Activated naive CD8-positive, alpha-beta T cell treated with anti-CD3 and anti-CD28 coated beads, Interleukin-2, amount 50 U/mL, for 24 hours (primary cell): ENCODE results near the gene METTL26.

Source experiments
- ATAC-seq: fragments of 150-1000 bp; cut with Tn5 transposase; one replicate; pipeline ENCODE4 v1.10.0; 2021
- DNase-seq: peaks from one replicate; pipeline ENCODE4 v3.0.0; 2021
- H3K27ac Mint-ChIP-seq: one replicate; pipeline ENCODE4 v1.8.0; 2021; ENCODE audit warnings: mild to moderate bottlenecking, mixed read lengths
- H3K27me3 Mint-ChIP-seq: one replicate; pipeline ENCODE4 v1.8.0; 2021; ENCODE audit warnings: mixed read lengths
- H3K36me3 Mint-ChIP-seq: one replicate; pipeline ENCODE4 v1.8.0; 2021; ENCODE audit warnings: low read depth, mixed read lengths
- H3K4me1 Mint-ChIP-seq: one replicate; pipeline ENCODE4 v1.8.0; 2021; ENCODE audit warnings: mixed read lengths
- H3K4me3 Mint-ChIP-seq: one replicate; pipeline ENCODE4 v1.8.0; 2021; ENCODE audit warnings: mild to moderate bottlenecking, moderate library complexity, mixed read lengths
- H3K9me3 Mint-ChIP-seq: one replicate; pipeline ENCODE4 v1.8.0; 2021; ENCODE audit warnings: mixed read lengths

The METTL26 gene

DNA sequence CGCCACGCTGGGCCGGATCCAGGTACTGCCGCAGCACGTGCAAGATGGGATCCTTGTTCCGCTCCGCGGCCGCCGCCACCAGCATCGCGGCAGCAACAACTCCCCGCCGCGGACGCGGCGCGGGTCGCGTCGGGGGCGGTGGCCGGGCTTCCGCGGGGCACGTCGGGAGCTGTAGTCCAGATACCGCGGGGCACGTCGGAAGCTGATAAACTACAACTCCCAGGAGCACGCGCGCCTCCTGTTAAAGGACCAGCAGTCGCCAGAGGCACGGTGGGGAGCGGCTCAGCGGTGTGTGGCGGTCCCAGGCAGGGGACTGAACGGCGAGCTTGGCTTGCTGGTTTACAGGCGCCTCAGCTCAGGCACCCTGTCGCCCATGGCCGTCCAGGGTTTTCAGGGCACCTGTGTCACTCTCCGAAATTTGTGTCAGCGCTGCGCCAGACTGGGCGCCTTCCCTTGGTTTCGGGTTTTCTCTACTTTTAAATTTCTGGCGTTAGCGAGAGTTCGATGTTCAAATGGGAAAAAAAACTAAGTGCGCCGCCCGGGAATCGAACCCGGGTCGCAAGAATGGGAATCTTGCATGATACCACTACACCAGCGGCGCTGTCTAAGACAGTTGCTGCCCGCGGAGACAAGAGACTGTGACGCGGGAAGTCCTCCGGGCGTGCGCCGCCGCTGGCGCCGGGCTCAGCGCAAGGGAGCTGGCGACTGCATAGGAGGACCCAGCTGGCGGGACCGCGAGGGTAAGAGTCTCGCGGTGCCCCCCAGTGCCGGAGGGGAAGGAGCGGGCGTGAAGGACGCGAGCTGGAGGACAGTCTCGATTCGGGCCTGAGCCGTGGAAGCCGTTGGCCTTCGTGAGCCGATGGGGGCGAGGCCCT, at the start of gene METTL26:
Gene METTL26, minus strand, starts transcription at position 100 of the 875 bp plus-strand sequence. Its CDS starts 15 bp downstream, at position 85.
- peak within 1 kb of the TSS; percentile 98 for H3K27ac Mint-ChIP-seq
- peak; percentile 88 for ATAC-seq

DNA sequence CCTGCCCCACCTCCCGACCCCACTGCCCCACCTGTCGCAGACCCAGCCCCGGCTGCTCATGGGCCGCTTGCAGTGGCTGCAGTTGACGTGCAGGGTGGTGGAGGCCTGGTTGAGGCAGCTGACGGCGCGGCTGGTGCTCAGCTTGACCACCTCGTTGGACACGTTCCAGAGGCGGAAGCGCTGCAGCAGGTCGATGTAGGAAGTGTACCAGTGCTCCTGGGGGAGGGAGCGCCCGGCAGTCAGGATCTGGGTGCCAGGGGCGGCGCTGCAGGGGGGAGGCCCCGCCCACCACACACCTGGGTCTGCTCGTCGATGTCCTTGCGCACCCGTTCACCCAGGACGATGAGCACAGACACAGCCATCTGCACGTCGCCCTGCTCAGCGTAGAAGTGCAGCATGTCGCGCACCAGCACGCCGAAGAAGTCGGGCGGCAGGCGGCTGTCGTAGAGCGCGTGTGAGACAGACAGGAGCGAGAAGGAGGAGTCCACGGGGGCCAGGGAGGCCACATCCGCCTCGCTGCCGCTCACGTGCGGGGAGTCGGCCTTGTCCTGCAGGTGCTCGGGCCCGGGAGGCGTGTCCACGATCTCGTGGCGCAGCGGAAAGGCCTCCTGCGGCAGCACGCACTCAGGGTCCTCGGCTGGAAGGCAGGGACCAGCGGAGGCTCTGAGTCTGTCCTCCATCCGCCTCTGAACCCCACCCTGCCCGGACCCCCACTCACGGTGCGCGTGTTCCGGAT, 49.0 kb upstream of the METTL26 start:
- ATAC-seq = no peak
- Mint-ChIP-seq H3K36me3 (peaks cover 20% of the 10 kb centered on the region), H3K27ac (no peak overlapping the region), H3K4me3 (no peak overlapping the region), H3K27me3 (no peaks in the 10 kb centered on the region), H3K4me1 (peaks cover 41% of the 10 kb centered on the region), H3K9me3 (no peaks in the 10 kb centered on the region)
- no peak for DNase-seq

More for the DNA sequence above, at the start of gene METTL26:
- H3K9me3 Mint-ChIP-seq = no peaks in the 10 kb centered on the region
- peaks cover 3% of the 10 kb centered on the region for H3K27me3 Mint-ChIP-seq
- peak; percentile 92 for DNase-seq
- H3K4me1 Mint-ChIP-seq = peaks cover 12% of the 10 kb centered on the region
- peaks cover 4% of the 10 kb centered on the region for H3K36me3 Mint-ChIP-seq
- peak within 1 kb of the TSS; percentile 87 for H3K4me3 Mint-ChIP-seq

DNA sequence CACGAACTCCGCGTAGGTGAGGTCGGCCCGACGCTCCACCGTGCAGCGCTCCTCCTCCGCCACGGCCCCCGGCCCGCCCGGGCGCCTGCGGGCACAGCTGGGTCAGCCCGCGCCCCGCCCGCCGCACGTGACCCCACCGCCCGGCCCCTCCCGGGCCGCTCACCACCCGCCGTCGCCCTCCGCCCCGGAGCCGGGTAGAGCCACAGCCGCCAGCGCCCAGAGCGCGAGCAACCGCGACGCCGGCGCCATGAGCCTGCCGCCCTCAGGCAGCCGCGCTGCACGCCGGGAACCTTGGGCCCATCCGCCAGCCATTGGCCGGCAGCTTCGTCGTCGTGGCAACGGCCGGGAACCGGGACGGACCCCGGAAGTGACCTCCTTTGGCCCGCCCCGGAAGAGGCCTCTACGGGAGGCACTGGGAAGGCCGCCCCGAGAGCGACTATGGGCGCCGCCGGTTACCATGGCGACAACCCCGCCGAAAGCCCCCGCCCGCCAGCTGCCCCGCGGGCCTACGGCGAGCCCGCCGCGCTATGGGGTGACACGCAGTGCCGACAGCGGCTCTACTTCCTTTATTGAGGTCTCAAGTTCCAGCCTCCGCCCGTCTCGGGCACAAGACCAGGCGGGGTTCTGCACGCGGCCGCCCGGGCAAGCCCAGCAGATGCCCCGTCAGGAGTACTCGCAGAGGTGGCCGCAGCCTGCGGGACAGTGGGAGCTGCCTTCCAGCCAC, 48.1 kb upstream of the METTL26 start, which contains the start of gene JMJD8:
Gene JMJD8, minus strand, starts transcription at position 264 of the 724 bp plus-strand sequence. Its CDS starts 15 bp downstream, at position 249.
- Mint-ChIP-seq H3K36me3 (peaks cover 20% of the 10 kb centered on the region), H3K27me3 (no peaks in the 10 kb centered on the region), H3K4me3 (peak within 1 kb of the TSS; percentile 82), H3K27ac (peak within 1 kb of the TSS; percentile 54), H3K4me1 (peaks cover 41% of the 10 kb centered on the region), H3K9me3 (no peaks in the 10 kb centered on the region)
- DNase-seq = peak; percentile 99
- peak; percentile 83 for ATAC-seq

DNA sequence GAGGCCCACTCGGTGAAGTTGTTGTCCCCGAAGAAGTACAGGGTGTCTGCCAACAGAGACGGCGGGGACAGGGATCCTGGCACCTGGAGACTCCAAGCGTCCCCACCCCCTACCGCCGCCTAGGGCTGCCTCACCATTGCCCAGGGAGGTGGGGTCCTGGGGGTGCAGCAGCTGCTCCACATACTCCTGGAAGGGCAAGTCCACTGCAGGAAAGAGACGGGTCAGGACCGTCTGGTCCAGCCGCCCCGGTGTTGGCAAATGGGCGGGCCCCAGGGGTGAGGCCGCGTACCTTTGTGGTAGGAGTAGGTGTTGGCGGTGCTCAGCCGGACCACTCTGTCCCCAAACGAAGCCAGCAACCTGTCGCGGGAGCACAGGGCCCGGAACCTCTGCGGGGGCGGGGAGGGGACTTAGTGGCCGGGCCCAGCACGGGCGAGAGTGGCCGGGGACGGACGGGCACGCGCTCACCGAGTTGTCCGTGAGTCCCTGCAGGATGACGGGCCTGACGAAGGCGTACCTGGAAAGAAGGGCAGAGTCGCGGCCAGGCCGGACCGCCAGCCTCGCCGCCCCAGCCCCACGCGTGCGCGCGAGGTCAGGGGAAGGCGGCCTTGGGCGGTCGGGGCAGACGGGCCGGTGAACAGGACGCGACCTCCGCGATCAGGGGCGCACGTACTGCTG, 47.4 kb upstream of the METTL26 start:
- DNase-seq (peak; percentile 31), ATAC-seq (no peak)
- Mint-ChIP-seq H3K36me3 (peaks cover 20% of the 10 kb centered on the region), H3K4me3 (peak overlapping the region; percentile 82), H3K4me1 (peaks cover 36% of the 10 kb centered on the region), H3K27ac (peak overlapping the region; percentile 54), H3K27me3 (no peaks in the 10 kb centered on the region), H3K9me3 (no peaks in the 10 kb centered on the region)

DNA sequence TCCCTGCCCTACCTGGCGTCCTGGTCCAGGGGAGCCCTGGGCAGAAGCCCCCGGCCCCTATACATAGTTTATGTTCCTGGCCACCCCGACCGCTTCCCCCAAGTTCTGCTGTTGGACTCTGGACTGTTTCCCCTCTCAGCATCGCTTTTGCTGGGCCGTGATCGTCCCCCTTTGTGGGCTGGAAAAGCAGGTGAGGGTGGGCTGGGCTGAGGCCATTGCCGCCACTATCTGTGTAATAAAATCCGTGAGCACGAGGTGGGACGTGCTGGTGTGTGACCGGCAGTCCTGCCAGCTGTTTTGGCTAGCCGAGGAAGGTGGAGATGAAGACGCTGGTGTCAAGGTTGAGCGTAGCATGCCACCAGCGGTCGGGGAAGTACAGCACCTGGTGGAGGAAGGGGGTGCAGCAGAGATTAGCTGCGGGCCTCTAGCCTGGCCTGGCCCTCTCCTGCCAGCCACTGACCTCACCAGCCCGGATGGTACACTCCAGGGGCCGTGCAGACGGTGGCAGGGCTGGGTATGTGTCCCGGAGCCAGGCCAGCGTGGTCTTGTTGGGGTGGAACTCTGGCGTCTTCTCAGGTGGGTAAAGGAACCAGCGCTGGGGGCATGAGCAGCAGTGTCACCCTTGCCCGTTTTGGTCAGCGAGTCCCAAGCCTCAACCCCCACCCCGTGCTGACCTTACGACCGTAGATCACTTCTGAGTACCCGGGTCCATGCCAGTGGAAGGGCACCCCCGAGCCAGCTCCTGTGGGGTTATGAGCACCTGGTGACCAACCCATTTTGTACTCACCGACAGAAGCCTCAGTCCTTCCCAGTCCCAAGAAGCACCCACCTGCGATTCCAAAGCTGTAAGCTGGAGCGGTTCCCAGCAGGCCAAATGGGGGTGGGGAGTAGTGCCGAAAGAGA, 46.6 kb upstream of the METTL26 start:
- peaks cover 20% of the 10 kb centered on the region for H3K36me3 Mint-ChIP-seq
- no peak for ATAC-seq
- no peak for DNase-seq
- peak overlapping the region; percentile 82 for H3K4me3 Mint-ChIP-seq
- no peaks in the 10 kb centered on the region for H3K9me3 Mint-ChIP-seq
- H3K4me1 Mint-ChIP-seq = peaks cover 34% of the 10 kb centered on the region
- H3K27ac Mint-ChIP-seq = peak overlapping the region; percentile 54
- H3K27me3 Mint-ChIP-seq = no peaks in the 10 kb centered on the region

DNA sequence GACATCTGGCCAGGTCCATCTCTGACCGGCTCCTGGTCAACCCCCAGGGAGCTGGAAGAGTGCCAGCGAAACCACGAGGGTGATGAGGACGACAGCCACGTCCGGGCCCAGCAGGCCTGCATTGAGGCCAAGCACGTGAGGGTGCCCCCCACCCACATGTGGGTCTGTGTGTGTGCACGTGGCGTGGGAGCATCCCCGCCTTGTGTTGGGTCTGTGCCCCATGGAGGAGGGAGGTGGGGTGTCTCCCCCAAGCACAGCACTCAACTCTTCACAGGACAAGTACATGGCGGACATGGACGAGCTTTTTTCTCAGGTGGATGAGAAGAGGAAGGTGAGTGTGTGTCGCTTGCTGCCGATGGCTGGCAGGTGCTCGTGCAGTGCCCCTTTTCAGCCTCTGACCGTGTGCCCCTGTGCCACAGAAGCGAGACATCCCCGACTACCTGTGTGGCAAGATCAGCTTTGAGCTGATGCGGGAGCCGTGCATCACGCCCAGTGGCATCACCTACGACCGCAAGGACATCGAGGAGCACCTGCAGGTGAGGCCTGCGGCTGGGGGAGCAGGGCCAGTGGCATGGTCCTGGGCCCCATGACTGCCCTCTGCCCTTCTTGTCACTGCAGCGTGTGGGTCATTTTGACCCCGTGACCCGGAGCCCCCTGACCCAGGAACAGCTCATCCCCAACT, 45.8 kb upstream of the METTL26 start:
- peaks cover 18% of the 10 kb centered on the region for H3K36me3 Mint-ChIP-seq
- H3K27ac Mint-ChIP-seq = peak overlapping the region; percentile 54
- H3K9me3 Mint-ChIP-seq = no peaks in the 10 kb centered on the region
- H3K4me1 Mint-ChIP-seq = peaks cover 34% of the 10 kb centered on the region
- peaks cover under 1% of the 10 kb centered on the region for H3K27me3 Mint-ChIP-seq
- ATAC-seq (no peak), DNase-seq (no peak)
- H3K4me3 Mint-ChIP-seq = peak overlapping the region; percentile 82

DNA sequence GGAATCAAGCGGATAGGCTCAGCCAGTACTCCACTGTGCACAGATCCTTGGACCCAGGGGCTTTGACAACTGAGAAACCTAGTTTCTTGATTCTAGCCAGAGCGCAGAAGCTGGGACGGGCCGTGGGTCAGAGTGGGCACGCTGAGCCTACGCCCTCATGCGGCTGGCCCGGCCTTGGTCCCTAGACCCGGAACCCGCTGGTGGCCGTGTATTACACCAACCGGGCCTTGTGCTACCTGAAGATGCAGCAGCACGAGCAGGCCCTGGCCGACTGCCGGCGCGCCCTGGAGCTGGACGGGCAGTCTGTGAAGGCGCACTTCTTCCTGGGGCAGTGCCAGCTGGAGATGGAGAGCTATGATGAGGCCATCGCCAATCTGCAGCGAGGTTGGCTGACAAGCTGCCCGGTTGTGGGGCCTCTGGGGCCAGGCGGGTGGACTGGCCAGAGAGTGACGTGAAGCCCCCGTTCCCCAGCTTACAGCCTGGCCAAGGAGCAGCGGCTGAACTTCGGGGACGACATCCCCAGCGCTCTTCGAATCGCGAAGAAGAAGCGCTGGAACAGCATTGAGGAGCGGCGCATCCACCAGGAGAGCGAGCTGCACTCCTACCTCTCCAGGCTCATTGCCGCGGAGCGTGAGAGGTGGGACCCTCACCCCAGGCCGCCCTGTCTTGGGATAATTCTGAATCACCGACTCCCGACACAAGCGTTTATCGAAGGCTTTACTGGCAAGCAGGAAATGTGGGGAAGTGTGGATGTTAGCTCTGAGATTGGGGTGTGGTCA, 45.1 kb upstream of the METTL26 start:
- DNase-seq = peak; percentile 41
- H3K4me1 Mint-ChIP-seq = peaks cover 34% of the 10 kb centered on the region
- peaks cover 18% of the 10 kb centered on the region for H3K36me3 Mint-ChIP-seq
- peaks cover 5% of the 10 kb centered on the region for H3K27me3 Mint-ChIP-seq
- ATAC-seq = no peak
- peak overlapping the region; percentile 82 for H3K4me3 Mint-ChIP-seq
- H3K27ac Mint-ChIP-seq = peak overlapping the region; percentile 49
- no peaks in the 10 kb centered on the region for H3K9me3 Mint-ChIP-seq

DNA sequence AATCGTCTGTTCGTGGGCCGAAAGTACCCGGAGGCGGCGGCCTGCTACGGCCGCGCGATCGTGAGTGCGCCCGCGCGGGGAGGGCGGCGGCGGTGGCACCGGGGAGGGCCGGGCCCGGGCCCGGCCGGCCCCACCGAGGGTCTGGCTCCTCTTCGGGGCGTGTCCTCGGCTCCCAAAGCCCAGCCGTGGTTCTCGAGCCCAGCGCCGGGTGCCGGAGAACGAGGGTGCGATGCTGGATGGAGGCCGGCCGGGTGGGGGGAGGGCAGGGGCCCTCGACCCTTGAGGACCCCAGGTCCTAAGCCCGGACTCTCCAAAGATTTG, 44.5 kb upstream of the METTL26 start:
- ATAC-seq (no peak), DNase-seq (no peak)
- H3K9me3 Mint-ChIP-seq = no peaks in the 10 kb centered on the region
- H3K4me1 Mint-ChIP-seq = peaks cover 31% of the 10 kb centered on the region
- peak overlapping the region; percentile 49 for H3K27ac Mint-ChIP-seq
- H3K4me3 Mint-ChIP-seq = peak overlapping the region; percentile 82
- peaks cover 5% of the 10 kb centered on the region for H3K27me3 Mint-ChIP-seq
- peaks cover 18% of the 10 kb centered on the region for H3K36me3 Mint-ChIP-seq

DNA sequence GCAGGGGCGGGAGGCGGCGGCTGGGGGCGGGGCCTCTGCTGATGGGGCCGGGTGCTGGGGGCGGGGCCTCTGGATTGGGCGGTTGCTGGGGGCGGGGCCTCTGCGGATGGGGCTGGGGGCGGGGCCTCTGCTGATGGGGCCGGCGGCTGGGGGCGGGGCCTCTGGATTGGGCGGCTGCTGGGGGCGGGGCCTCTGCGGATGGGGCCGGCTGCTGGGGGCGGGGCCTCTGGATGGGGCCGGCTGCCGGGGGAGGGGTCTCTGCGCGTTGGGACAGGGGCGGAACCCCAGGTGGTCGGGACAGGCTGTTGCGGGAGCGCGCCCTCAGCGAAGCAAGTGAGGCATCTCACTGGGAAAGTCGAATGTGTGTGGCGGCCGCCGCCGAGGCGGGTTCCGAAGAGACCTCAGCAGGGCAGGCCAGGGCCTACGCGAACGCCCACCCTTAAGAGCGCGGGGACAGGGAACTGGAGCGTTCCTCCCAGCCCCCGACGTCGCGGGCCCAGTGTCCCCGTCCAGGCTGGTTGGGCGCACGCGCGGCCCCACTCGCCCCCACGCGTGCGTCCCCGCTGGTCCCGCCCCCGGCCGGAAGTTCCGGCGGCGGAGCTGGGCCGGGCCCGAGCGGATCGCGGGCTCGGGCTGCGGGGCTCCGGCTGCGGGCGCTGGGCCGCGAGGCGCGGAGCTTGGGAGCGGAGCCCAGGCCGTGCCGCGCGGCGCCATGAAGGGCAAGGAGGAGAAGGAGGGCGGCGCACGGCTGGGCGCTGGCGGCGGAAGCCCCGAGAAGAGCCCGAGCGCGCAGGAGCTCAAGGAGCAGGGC, 43.9 kb upstream of the METTL26 start, which contains the start of gene STUB1:
Gene STUB1, plus strand, starts transcription at position 597 of the 811 bp plus-strand sequence. Its CDS starts 116 bp downstream, at position 713.
- Mint-ChIP-seq H3K9me3 (no peaks in the 10 kb centered on the region), H3K27me3 (peaks cover 5% of the 10 kb centered on the region), H3K4me3 (peak within 1 kb of the TSS; percentile 82), H3K4me1 (peaks cover 31% of the 10 kb centered on the region), H3K27ac (peak within 1 kb of the TSS; percentile 87), H3K36me3 (peaks cover 18% of the 10 kb centered on the region)
- ATAC-seq (peak; percentile 34), DNase-seq (peak; percentile 90)

DNA sequence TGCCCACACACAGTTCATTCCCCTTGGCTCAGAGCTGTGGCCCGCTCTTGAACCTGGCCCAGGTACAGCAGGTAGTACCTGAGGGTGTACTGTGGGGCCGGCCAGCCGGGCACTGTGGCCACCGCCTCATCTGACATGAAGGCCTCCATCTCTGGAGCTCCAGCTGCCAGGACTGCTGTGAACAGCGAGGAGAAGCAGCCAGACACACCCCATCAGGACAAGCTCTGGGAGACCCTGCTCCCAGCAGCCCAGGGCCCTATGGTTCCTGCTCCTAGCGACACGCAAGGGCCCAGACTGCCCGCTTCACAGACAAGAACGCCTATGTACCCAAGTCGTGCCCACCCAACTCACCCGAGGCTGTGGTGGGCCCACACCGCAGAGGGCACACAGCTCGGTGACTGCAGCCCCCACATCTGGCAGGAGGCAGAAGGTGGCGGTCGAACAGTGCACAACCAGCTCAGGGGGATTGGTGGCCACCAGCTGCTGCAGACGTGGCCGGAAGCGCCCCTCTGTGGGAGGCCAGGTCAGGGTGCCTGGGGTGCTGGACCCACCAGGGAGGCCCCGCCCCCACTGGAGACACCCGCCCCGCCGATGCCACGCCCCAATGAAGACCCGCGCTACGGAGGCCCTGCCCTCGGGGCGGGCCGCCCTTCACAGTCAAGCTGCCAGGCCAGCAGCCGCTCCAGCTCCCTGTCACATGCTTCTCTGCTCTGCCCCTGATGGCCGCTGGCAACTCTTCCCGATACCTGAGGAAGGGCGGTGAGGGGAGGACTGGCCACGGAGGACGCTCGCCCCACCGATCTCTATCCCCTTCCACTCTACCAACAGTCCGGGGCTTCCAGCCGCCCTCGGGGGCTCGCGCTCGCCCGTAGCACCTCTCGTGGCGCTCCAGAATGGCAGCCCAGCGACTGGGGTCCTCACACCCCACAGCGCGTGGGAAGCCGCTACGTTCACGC, 43.0 kb upstream of the METTL26 start:
- H3K36me3 Mint-ChIP-seq = peaks cover 18% of the 10 kb centered on the region
- H3K4me3 Mint-ChIP-seq = peak overlapping the region; percentile 75
- ATAC-seq (peak; percentile 7), DNase-seq (peak; percentile 69)
- peak overlapping the region; percentile 73 for H3K27ac Mint-ChIP-seq
- H3K4me1 Mint-ChIP-seq = peaks cover 30% of the 10 kb centered on the region
- peaks cover 5% of the 10 kb centered on the region for H3K27me3 Mint-ChIP-seq
- no peaks in the 10 kb centered on the region for H3K9me3 Mint-ChIP-seq
